ENCODE data around the gene GJD2.

- TF ChIP-seq CTCF (conservative IDR thresholded peaks at IDR 0.05; ENCODE audit: low read depth, low read length) = no peak
- no peak for TF ChIP-seq EZH2 (IDR thresholded peaks at IDR 0.05; ENCODE audit: low read length, unreplicated experiment)
These were observed 5.2 kb upstream of the GJD2 start for GRCh38 chr15:34759992-34760391.

All from PC-3 (cell line).